HG03280 (cell line): ENCODE measurements around the gene NUP88.

ENCODE experiments used
- ATAC-seq: cut with Tn5 transposase; IDR thresholded peaks from one replicate; pipeline ENCODE4 v1.9.1; 2021; ENCODE audit warnings: mild to moderate bottlenecking, moderate library complexity; ENCODE audit not compliant: unreplicated experiment

NUP88 gene

DNA sequence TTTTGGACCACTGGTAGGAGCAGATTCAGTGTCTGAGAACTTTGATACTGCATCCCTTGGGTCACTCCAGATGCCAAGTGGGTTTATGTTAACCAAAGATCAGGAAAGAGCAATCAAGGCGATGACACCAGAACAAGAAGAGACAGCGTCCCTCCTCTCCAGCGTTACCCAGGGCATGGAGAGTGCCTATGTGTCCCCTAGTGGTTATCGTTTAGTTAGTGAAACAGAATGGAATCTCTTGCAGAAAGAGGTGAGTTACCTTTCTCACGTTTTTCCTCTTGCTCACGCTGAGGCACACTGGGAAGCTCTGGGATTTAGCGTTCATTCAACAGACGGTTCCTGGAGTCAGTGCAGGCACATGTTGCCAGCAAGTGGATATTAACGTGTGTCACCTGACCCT is 58.0 kb downstream of the NUP88 start:
- ATAC-seq = no peak

DNA sequence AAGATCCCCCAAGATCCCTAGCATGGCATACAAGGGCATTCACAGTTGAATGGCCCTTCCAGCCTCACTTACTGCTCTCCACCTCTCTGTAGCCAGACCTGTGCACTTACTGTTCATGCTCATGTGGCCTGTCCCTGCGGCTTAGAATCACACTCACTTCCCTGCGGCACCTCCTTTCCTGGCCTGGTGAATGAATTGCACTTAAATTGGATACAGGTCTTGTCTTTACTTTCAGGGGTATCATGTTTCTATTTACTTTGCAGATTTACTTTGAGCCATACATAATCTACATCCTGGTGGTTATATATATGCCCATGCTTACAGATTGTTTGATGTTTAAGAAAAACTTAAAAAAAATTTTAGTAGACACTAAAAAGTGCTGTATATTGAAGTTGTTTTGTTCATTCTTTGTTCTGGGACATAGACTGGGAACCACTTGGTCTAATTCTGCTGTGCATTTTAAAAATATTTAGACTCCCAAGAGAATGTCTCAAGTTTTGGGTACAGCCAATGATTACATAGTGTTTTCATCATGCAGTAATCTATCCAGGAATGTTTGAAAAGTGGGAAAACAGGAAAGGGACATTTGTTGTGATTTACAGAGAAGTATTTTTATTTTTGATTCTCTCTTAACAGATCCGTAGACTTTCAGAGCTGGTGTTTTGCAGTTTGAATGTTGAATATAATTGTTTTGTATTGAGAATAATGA is 63.9 kb downstream of the NUP88 start:
- no peak for ATAC-seq

DNA sequence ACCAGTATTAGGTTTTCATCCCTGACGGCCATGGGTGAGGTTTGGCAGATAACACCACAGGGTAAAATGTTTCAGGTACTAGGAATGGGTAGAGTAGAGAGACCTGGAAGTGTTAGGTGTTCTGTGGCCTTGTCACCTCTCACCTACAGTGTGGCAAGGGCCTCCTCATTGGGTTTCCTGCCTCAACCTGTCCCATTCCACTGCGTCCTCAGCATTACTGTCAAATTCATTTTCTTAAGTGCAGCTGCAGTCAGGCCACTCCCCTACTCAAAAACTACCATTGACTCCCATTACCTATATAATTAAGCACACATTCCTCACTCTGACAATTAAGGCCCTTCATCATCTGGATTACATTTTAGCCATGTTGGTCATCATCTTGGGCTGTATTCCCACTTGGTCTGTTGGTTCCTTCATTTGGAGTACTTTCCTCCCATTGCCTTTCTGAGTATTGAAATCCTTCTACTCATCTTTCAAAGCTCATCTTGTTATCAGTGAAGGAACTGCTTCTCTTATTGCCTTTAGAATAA is 64.5 kb downstream of the NUP88 start:
- ATAC-seq = no peak

DNA sequence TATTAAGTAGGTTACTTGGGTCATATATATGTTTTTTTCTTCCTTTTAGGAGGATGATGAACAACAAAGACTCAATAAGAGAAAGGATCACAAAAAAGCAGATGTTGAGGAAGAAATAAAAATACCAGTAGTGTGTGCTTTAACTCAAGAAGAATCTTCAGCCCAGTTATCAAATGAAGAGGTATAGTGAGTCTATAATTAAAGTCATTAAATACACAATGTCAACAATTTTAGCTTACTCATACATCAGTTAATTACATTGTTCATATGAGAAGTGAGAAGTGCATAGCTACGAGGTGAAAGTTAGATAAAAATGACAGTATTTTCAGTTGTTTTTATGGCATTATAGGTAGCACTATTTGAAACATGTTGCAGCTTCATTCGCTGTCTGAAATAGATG is 65.2 kb downstream of the NUP88 start:
- no peak for ATAC-seq

DNA sequence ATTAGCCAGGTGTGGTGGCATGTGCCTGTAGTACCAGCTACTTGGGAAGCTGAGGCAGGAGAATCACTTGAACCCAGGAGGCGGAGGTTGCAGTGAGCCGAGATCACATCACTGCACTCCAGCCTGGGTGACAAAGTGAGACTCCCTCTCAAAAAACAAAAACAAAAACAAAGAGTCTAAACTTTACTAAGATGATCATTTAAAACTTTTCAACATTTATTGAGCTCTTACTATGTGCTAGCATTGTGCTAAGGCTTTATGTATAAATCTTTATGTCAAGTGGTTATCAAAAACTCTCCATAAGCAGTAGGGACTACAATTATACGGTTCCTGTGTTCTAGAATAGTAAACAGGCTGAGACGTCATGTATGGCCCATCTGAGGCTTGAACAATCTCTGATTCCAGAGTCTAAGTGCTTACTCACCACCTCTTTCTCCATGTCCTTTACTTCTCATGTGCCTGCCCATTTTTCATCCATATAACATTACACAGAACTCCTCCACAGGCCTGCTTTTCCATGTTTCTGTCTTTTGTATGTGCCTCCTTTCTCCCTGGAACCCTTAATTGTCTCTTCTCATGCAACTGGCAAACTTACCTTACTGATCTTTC is 66.7 kb downstream of the NUP88 start:
- ATAC-seq = no peak

DNA sequence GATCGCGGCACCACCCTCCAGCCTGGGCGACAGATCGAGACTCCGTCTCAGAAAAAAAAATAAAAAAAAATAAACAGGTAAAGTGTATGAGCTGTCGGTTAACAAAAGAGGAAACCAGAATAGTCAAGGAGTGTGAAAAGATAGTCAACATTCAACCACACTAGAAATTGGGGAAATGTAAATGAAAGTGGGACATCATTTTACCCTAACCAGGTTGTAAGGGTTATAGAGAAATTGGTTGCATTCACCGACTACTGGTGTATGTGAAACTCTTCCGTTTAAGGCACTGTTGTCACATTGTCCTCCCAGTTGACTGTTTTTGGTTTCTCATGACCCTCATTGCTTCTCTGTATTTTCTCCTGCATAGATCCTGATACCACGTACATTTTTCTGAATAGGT is 74.5 kb downstream of the NUP88 start:
- no peak for ATAC-seq
